ENCODE data around the gene GNAT2. TPM values are rescaled to one million over a fixed set of nuclear protein-coding genes. Genes with fewer than 3 reads are reported as not detected.

GNAT2 gene
- total RNA-seq, 1 experiment from 2014 or later, result 0.20 TPM

GRCh38 chr1:109622895-109623294, 3.5 kb upstream of the GNAT2 start:
- Mint-ChIP-seq H3K4me3 (no peak overlapping the region), H3K27ac (no peak overlapping the region), H3K9me3 (no peaks in the 10 kb centered on the region), H3K27me3 (ENCODE audit: low read depth) (no peaks in the 10 kb centered on the region; the same call in 1 of the 2 replicates), H3K4me1 (peaks cover 25 to 42% of the 10 kb centered on the region in 2 experiments), H3K36me3 (ENCODE audit: insufficient read depth in 1 of 3, low read depth in 3 of 3) (peaks cover 6 to 17% (median 16%) of the 10 kb centered on the region in 3 experiments; a peak in 6 of 7 replicates)
- Histone ChIP-seq H3K56ac (ENCODE audit: insufficient read length, low read depth, low read length) (no peak overlapping the region), H3K27me3 (ENCODE audit: insufficient read depth, low read length) (no peaks in the 10 kb centered on the region), H2BK15ac (ENCODE audit: low read depth, low read length) (no peak overlapping the region), H2AK5ac (ENCODE audit: insufficient read length, low read length) (no peak overlapping the region), H3K18ac (ENCODE audit: insufficient read length, low read depth, low read length) (no peak overlapping the region), H3K9ac (ENCODE audit: extremely low read depth, insufficient read length, low read length) (no peak overlapping the region), H4K5ac (ENCODE audit: insufficient read length, low read depth, low read length) (no peak overlapping the region), H2BK20ac (ENCODE audit: low read depth, low read length, poor library complexity, severe bottlenecking) (no peak overlapping the region), H2BK120ac (ENCODE audit: low read depth, low read length, poor library complexity, severe bottlenecking) (no peak overlapping the region), H2BK5ac (ENCODE audit: insufficient read length, low read length) (no peak overlapping the region), H3K23ac (ENCODE audit: insufficient read length, low read depth, low read length) (no peak overlapping the region), H4K20me1 (ENCODE audit: control insufficient read depth, insufficient read depth, insufficient read length) (peaks cover 2% of the 10 kb centered on the region), H3K27ac (ENCODE audit: insufficient read length, low read depth, low read length) (no peak overlapping the region), H2BK12ac (ENCODE audit: insufficient read length, low read depth, low read length) (no peak overlapping the region), H4K8ac (replicated peaks; ENCODE audit: insufficient read length, low read depth, low read length) (no peak overlapping the region), H3K23me2 (ENCODE audit: insufficient read length, low read depth, low read length, poor library complexity, severe bottlenecking) (peaks cover 12% of the 10 kb centered on the region), H4K91ac (ENCODE audit: insufficient read length, low read depth, low read length) (no peak overlapping the region), H3K9me3 (ENCODE audit: control insufficient read depth, low read depth, low read length) (no peaks in the 10 kb centered on the region), H3K4me2 (ENCODE audit: insufficient read depth, insufficient read length, low read length) (no peak overlapping the region), H3K79me1 (ENCODE audit: insufficient read depth, low read depth, low read length, poor library complexity, severe bottlenecking) (no peaks in the 10 kb centered on the region), H3K4me1 (ENCODE audit: insufficient read depth, low read length) (no peaks in the 10 kb centered on the region; the same call in 1 of the 2 replicates), H3K4ac (ENCODE audit: low read depth, low read length) (no peak overlapping the region), H2AFZ (ENCODE audit: low read length) (no peak overlapping the region), H3K14ac (ENCODE audit: insufficient read depth, low read length) (no peak overlapping the region), H3K79me2 (ENCODE audit: insufficient read depth, low read length) (peaks cover 6% of the 10 kb centered on the region; the same call in 1 of the 2 replicates), H3T11ph (ENCODE audit: low read length) (no peak overlapping the region)
- WGBS (ENCODE audit: extremely low coverage, insufficient read length, low lambda C conversion rate), result no CpG with 5 or more reads among the region's 3 CpGs
- DNase-seq, result no peak
- no peak for TF ChIP-seq CTCF (conservative IDR thresholded peaks at IDR 0.05)
